CD4-positive, alpha-beta T cell treated with Interleukin-4 for 1 hour (primary cell): Measurements from ENCODE around the gene TTC28.
"Not testable (repeated sequence)": the region's sequence is repeated elsewhere in the genome, so short reads cannot be mapped to it uniquely, and the experiment has no call there.

Experiments
- DNase-seq, 2 donors: peaks; one replicate each; pipeline ENCODE4 v3.0.0-alpha.2; 2020 to 2022

The TTC28 gene

GRCh38 chr22:28402060-28402459 lies 277.6 kb downstream of the TTC28 start:
- DNase-seq, result no peak

DNA sequence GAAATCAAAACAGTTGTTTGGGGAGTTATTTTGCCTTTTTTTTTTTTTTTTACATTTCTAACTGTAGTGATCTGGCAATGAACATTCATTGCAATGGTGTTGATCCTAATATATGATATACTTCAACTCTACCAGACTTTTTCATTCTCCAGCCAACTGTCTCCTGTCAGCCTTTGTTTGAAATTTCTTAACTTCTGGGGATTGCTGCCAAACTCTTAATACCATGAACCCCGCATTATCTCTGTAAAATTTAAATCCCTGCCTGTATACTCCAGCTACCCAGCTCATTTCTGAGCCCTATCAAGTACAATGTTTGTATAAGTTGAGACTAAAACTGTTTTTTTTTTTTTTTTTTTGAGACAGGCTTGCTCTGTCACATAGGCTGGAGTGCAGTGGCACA lies 280.7 kb downstream of the TTC28 start:
- DNase-seq, result no peak

DNA sequence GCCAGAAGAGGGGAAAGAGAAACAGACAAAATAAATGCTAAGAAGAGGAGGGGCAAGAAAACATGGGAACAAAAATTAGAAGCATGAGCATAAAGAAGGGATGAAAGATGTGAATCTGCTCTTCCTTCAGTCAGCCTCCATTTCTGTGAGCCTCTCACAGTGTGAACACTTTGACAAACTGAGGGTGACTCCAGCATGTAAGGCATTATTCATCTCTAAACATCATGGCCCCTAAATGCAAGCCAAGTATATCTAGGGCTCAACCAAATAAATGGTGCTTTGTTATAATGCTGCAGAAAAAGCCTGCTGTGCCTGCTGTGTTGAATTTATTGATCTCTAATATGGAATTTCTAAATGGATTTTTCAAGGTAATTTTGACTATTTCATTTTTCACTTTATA lies 281.3 kb downstream of the TTC28 start:
- no peak for DNase-seq

DNA sequence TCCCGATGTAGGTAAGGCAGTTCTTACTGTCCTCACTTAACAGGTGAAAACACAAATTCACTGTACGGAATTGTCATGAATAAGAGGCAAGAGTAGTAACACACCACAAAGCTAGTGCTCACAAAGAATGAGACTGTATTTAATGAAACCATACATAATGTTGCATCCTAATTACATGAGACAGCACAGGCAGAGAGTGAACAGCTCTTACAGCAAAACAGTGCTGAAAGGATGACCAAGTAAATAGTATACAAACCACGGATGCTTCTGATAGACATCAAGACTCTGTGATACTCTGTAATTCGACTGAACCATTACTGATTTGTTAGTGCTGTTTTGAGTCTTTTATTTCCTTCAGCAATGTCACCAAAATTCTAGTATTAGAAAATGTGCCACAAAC lies 282.3 kb downstream of the TTC28 start:
- DNase-seq, result no peak

GRCh38 chr22:28395920-28396753 lies 283.5 kb downstream of the TTC28 start:
- DNase-seq, result no peak

DNA sequence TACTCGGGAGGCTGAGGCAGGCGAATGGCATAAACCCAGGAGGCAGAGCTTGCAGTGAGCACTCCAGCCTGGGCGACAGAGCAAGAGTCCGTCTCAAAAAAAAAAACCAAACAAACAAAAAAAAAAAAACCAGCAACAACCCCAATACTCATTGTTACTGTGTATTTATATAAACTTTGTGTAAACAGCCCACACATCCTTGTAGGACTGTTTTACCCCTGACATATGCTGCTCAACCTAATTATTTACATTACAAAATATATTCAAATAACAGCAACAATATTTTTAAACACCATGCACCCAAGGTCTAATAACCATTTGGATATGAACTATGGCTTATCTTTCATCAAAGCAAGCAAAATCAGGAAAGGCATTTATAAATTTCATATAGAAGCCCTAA lies 284.1 kb downstream of the TTC28 start:
- no peak for DNase-seq

- no peak for DNase-seq
Measured at GRCh38 chr22:28394513-28395110, 285.0 kb downstream of the TTC28 start.

DNA sequence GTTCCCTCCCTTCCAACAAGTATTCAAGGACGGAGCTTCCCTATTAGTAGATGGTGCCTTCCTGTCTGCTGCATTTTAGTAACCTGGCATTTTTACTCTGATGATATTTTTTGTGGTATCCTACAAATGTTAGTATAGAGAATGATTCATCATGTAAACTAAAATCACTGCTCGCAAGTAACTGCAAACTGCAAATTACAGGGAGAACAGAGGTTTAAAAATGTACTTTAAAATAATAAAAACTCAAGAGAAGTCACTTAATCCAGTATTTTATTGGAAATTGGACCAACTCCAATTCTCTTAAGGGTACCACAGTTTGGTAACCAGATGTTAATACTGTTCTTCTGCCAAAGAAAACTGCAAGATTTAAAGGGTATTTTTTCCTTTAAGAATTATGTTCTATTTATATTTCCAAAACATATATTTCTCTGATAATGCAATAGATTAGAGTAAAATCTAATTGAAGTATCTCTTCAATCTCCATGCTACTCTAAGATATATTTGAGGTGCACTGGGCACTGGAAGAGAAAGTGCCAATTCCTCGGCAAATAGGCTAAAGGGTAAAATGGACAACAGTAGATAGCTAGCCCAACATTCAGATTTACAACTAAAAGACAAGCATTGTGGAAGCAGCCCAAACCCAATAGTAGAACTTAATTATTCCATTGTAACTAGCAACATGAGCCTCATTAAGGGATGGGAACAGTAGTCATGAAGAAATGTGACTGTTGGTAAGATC lies 298.0 kb downstream of the TTC28 start:
- DNase-seq, result no peak

DNA sequence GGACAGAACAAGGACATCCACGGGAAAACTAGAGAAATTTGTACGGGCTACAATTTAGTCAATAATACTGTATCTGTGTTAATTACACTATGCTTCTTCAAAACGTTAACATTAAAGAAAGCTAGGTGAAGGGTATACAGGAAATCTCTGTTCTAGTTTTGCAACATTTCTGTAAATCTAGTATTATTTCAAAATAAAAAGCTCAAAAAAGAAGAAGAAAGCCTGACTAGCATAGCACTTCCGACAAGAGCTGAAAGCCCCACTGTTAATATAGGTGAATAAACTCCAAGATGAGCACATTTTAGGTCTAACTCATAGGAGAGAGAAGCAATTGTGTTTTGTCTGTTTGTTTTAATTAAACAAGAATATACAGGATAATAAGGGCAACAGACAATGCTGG lies 299.7 kb downstream of the TTC28 start:
- no peak for DNase-seq

DNA sequence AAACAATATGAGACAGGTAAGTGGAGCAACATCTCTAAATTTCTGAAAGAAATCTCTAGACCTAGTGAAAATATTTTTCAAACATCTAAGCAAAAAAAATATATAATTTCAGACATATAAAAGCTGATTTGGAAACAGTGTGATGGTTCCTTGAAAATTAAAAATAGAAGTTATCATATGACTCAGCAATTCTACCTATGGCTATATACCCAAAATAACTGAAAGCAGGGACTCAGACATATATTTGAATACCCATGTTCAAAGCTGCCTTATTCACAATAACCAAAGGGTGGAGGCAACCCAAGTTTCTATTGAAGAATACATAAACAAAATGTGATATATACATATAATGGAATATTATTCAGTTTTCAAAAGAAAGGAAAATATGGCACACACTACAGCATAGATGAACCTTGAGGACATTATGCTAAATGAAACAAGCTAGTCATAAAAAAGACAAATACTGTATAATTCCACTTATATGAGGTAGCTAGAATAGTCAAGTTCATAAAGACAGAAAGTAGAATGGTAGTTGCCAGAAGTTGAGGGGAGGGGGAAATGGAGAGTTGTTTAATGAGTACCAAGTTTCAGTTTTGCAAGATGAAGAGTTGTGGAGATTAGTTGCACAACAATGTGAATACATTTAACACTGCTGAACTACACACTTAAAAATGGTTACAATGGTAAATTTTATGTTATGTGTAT lies 300.4 kb downstream of the TTC28 start:
- no peak for DNase-seq

GRCh38 chr22:28375761-28376534 lies 303.7 kb downstream of the TTC28 start:
- no peak for DNase-seq

- no peak for DNase-seq
Measured at GRCh38 chr22:28373831-28374230, 305.8 kb downstream of the TTC28 start.

- DNase-seq, result no peak
Measured at GRCh38 chr22:28369854-28370253, 309.8 kb downstream of the TTC28 start.

GRCh38 chr22:28366856-28367255 lies 312.8 kb downstream of the TTC28 start:
- DNase-seq, result no peak

DNA sequence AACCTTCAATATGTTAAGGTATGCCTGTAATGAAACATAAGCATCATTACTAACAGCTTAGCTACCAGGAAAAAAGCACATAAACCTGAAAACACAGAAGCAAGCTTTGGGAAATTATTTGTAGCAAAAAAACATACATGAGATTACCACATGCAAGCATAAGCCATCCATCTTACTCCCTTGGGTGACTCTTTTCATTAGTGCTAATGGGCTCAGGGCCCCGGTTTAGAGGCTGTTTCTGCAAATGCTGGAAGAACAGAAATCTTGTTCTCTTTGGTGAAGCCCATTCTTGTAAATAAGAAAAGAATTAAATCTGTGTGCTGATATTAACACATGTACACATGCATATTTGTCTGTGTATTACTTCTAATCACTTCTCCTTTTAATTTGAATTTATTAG lies 314.3 kb downstream of the TTC28 start:
- DNase-seq, result no peak

DNA sequence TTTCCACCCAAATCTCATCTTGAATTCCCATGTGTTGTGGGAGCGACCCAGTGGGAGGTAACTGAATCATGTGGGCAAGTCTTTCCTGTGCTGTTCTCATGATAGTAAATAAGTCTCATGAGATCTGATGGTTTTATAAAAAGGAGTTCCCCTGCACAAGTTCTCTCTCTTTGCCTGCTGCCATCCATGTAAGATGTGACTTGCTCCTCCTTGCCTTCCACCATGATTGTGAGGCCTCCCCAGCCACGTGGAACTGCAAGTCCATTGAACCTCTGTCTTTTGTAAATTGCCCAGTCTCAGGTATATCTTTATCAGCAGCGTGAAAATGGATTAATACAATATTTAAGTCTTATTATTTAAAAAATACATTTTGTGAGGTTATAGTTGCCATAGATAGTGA lies 315.5 kb downstream of the TTC28 start:
- not testable (repeated sequence) for DNase-seq

GRCh38 chr22:28360939-28361338 lies 318.7 kb downstream of the TTC28 start:
- DNase-seq, result no peak

GRCh38 chr22:28358312-28358711 lies 321.3 kb downstream of the TTC28 start:
- no peak for DNase-seq

GRCh38 chr22:28357193-28357592 lies 322.4 kb downstream of the TTC28 start:
- DNase-seq, result no peak

DNA sequence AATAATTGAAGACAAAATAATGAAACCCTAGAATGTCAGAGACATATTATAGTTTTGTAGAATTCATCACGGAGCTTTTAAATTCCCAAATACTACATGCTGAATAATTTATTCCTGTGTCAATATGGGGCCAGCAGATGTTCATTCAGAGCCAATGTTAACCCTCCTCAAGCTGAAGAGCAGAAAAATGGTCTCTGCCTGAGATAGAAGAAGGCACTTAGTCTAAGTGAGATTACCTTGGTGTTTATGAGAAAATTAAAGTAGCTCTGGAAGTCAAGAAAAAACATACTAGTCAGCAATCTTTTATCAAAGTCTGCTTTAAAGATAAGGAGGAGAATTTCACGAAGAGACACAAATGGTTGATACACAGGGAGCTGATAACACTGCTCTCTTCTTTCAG lies 328.2 kb downstream of the TTC28 start:
- no peak for DNase-seq

DNA sequence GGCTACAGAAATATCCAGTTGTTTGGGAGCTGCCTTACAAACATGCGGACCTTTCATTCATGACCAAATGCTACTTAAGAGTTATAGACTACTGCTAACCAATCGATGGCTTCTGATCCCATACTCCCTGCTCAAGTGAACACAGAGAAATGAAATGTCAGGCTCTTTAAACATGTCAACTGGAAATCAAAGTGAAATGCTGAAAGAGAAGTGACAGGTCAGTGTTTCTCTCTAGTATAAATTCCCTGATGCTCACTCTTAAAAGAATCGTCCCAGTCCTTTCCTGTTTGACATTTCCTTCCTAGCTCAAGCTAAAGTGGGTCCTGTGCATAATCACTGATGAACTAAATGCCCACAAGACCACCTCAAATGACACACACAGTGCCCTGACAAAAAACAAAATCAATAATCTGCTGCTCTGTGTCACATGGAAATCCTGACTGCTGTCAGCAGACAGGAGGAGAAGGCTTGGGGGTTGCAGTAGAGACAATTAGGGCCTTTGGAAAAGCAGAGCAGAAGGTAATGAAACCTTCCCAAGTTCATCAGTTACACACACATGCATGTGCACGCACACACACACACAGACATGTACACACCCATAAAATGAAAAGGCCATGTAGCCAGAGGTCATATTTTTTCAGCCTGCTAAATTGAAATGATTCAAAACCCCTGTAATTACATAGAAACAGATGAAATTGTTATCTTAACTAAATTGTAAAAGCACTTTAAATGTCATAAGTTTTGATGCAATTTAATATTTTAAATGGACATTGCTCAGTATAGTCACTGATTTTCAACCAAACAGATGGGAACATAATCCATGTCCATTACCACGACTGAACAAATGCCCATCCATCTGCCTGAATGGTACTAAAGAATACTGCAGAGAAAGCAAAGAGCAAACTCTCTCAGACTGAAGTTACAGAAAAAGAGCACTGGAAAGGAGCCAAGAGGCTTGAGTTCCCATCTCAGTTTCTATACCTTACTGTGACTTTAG lies 330.7 kb downstream of the TTC28 start:
- DNase-seq, result no peak
